Eye (tissue), 1 donor: ENCODE measurements around the gene AIDA.
A peak's percentile ranks its signal among the peaks of the same experiment; 100 is the strongest.
"Not testable (repeated sequence)": the region's sequence is repeated elsewhere in the genome, so short reads cannot be mapped to it uniquely, and the experiment has no call there.

ENCODE experiments used
- DNase-seq: peaks from one replicate; pipeline ENCODE4 v3.0.0-alpha.2; 2015

AIDA gene

GRCh38 chr1:222711319-222712252, 705 bp downstream of the AIDA start:
- peak; percentile 80 for DNase-seq

GRCh38 chr1:222709700-222710153, 2.6 kb downstream of the AIDA start:
- peak; percentile 14 for DNase-seq

- DNase-seq, result no peak
These were observed 5.5 kb downstream of the AIDA start for GRCh38 chr1:222706815-222707214.

GRCh38 chr1:222704260-222704659, 8.0 kb downstream of the AIDA start:
- no peak for DNase-seq

- no peak for DNase-seq
These were observed 10.1 kb downstream of the AIDA start for GRCh38 chr1:222702210-222702609.

- DNase-seq, result no peak
These were observed 14.5 kb downstream of the AIDA start for GRCh38 chr1:222697826-222698225.

DNA sequence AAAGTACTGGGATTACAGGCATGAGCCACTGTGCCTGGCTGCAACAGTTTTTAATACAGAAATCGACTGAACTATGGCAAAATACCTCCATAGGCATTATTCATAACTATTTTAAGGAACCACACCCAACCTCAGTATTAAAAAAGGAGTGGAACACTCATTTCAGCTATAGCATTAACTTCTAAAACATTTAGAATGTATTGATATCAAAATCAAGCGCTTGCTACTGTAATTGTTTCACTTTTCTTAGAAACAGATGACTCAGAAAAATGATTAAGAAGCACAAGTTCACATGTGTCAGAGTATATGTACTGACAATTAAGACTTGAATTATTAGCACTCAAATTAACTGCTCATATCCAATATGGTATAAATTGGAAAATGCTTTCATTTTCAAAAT, 15.1 kb downstream of the AIDA start:
- no peak for DNase-seq

DNA sequence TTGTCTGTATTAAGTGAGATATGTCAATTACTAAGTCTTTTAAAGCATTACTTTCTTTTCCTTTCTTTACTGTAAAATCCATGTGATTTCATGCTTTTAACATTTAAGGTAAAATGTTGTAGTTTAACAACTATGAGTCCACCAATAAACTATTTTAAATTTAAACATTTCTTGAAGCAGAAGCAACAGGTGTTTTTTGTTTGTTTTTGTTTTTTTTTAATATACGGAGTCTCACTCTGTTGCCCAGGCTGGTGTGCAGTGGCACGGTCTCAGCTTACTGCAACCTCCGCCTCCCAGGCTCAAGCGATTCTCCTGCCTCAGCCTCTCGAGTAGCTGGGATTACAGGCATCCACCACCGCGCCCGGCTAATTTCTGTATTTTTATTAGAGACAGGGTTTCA, 15.6 kb downstream of the AIDA start:
- DNase-seq, result no peak

DNA sequence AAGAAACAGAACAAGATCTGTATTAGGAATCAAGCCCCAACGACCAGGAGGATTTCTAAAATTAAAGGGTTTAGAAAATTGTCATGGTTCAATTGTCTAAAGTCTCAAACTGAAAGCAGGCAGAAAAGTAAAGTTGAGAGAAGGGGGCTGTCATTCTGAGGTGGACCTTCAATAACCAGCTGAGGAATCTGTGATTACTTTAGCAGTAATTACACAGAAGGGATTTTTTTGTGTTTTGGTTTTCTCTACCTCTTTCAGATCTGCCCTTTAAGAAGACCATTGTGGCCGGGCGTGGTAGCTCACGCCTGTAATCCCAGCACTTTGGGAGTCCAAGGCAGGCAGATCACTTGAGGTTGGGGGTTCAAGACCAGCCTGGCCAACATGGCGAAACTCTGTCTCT, 17.4 kb downstream of the AIDA start:
- no peak for DNase-seq

DNA sequence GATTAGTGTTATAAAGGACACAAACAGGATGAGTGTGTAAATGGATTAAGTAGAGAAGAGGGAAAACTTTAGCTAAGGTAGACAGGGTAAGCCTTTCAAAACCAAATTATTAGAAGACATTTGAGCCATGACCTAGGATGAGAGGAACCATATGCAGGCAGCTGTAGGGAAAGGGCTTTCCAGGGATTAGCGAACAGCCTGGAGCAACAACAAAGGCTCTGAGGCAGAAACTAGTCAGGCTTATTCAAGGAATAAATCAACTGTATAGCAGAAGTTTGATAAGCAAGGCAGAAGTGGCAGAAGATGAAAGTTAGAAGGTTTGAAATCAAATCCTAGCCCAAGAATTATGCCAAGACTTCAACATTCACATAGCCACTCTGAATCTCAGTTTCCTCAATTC, 21.3 kb downstream of the AIDA start:
- peak; percentile 3 for DNase-seq

DNA sequence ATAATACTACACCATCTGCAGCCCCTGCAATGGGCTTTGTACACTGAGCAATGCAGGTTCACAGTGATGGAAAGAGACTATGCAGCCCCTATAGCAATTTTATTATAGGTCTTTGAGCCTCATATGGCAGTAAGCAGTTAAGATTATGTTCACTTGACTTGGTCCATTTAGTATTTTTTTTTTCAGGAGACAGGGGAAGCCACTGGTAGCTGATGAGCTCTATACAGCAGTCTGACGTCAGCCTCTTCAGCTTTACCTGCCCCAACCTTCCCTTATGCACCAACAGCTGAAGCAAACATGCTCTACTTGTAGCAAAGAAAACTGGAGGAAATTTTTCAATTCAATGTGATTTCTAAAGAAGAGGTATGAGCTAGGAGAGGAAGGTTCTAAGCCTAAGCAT, 32.2 kb downstream of the AIDA start:
- peak; percentile 42 for DNase-seq

DNA sequence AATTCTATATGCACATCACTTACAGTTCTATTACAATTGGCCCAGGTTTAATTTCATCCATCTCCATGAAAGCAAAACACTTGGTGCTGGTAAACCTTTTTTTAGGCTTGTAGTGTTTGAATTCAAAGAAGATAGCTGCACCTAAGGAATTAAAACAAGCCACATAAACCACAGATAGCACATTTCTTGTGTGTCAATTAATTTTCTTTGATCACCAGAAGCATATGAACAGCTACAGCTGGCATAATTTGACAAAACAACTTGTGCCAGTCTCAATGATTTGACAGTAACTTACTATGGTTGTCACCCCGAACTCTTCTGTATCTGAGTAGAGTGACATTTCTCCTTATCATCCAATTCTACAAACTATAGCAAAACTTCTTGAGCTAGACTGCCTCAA, 42.2 kb downstream of the AIDA start:
- DNase-seq, result no peak

DNA sequence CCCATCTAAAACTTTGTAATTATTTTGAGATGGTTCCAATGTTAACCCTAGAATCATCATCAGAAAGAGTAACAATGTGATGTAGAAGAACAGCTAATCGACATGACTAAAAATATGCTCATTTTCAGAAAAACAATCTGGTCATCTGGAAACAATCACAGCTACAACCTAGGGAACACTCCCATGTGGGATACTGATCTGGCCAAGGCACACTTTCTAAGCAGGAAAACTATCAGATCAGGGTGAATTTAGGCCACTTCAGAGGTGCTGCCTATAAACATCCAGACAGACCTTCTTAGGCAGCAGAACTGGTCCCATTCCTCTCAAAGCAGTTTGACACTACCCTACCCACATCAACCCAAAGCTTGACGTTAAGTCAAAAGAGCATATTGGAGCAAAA, 43.2 kb downstream of the AIDA start:
- not testable (repeated sequence) for DNase-seq

GRCh38 chr1:222668184-222668583, 44.1 kb downstream of the AIDA start:
- not testable (repeated sequence) for DNase-seq

- DNase-seq, result no peak
These were observed 46.3 kb downstream of the AIDA start for GRCh38 chr1:222665964-222666363.

DNA sequence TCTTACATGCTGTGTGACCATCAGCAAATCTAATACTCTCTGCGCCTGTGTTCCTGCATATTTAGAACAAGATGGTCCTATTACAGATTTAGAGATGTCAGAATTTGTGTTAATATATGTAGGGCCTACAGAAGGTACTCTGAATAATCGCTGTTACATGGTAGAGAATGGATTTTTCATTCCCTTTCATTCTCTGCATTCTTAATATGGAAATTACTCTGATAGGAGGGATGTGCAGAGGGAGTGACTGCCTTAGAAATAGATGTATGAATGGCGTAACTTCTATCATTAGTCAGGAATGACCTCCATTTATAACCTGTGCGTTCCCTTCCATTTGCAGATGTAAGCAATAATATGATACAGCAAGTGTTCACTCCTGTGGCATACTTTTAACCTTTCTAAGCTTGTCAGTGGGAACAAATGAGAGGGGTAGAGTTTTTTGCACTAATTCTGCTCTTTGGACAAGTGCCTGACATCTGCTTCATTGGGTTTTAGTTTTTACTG, 48.8 kb downstream of the AIDA start:
- no peak for DNase-seq

DNA sequence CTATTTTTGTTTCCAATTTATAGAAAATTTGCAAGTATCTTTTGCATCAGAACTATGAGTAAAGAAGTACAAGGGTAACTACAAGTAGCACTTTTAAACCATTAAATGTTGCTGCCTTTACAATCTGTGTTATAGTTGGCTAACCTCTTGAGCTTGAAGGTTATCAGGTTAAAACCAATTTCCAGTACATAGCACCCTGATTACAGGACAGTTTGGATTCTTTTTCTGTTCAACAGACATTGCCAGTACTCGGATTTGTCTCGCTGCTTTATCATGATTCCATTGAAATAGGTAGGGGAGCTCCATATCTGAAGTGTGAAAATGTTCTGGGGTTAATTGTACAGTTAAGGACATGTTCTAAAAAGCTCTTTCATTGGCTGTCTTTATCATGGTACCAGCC, 54.4 kb downstream of the AIDA start:
- no peak for DNase-seq

DNA sequence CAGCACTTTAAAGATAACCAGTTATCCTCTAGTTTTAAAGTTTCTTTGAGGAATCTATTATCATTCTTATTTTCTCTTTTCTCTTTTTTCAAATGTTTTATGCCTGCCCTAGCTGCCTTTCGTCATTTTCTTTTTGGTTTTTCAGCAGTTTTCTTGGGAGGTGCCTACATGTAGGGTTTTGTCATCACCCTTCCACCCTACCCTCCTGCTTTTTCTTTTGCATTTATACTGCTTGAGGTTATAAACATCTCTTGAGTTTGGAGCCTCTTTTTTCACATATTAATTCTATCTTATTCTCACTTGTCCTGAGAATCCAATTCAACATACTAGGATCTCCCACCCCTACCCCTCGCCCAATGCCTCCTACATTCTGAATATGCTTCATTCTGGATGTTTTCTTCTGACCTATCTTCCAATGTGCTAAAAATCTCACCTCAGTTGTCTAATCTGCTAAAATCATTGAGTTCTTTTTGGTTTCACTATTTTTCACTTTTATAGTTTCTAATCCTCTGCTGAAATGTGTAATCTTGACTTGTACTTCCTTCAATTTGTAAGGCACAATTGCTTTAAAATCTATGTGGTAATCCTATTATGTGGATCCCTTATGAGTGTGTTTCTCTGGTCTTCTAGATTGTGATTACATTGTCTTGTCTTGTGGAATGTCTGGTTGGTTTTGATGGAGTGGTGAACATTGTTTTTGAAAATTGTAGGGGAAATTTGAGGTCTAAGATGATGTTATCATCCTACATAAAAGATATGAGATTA, 55.7 kb downstream of the AIDA start:
- DNase-seq, result no peak

DNA sequence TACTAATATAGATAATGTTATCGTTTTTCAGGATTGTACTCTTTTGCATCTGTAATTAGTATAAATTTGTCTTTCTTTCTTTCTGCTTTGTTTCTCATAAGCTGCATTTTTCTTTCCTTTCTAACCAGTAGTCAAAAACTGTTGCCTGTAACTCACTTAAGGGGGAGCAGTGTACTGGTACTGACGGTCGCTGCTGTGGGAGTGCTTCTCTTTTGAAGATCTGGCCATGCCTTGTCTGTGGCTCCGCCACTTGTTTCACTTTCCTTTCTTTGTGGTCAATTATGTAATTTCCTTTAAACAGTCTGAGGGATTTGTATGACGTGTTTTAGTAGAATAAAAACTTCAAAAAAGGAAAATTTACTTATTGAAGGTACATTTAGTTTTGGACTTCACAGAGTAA, 57.4 kb downstream of the AIDA start:
- DNase-seq, result no peak

DNA sequence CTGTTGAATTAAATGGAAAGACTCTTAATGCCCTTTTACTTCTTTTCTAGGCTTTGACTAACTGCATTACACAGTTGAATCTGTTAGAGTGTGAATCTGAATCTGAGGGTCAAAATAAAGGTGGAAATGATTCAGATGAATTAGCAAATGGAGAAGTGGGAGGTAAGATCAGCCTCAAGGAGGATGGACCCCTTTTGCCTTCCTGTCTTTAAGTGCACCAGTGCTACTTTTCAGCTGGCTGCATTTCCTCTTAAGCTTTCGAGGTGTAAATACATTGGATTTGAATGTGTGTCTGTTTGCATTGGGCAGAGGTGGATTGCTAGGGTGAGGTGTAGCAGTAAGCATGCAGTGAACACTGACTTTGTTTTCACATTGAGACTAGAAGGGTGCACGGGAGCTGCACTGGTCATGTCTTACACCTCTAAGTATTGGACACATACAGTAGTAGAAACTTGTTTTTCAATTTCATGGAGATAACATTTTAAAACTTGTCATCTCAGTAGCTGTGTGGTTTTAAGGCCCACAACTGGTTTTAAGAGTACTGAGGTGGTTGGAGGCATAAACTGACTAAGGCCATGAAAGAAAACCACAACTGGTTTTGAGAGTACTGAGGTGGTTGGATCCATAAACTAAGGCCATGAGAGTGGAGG, 59.0 kb downstream of the AIDA start:
- DNase-seq, result no peak

DNA sequence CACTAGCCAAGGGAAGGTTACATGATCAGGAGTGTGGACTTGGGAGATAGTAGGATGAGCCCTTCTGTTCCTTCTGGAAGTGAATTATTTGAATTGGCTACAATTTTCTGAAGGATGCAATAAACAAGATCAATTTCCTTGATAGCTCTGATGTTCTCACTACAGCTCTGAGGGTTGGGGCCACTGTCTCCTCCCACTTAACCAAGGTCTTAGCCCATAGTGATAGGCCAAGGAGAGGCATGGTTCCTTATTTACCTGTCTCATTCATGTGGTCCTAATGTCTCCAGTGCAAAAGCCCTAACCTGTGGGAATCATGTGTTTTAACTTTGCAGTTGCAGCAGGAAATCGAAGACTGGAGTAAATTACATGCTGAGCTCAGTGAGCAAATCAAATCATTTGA, 59.6 kb downstream of the AIDA start:
- no peak for DNase-seq

DNA sequence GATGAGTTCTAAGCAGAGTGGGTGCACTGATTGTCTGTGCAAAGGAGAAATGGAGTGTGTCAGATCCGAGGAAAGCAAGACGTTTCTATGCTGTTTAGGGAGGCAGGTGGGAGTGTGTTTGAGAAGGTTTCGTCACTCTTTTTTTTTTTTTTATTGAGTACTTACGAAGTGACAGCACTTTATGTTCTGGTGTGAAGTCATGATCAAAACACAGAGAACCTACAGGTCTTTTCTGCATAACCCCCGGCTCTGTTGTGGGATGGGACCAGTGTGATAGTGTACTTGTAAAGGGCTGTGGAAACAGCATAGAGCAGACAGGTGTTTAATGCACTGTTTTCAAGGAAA, 67.7 kb downstream of the AIDA start:
- no peak for DNase-seq

GRCh38 chr1:222643938-222644635, 68.2 kb downstream of the AIDA start:
- peak; percentile 99 for DNase-seq
